OCI-LY7 (cell line): ENCODE measurements around the gene TREM2. TPM values are rescaled to one million over a fixed set of nuclear protein-coding genes. Genes with fewer than 3 reads are reported as not detected.

Experiments used
- BruUV-seq: library from RNA; stranded (reverse); fragments of 400-500 nt; replicated peaks from 2 replicates; lab custom pipeline; 2021; lab: Mats Ljungman, UMichigan
- CTCF ChIA-PET: fragments of 300-600 bp; sonication (Branson Sonifier 250); formaldehyde crosslinking; loops from one replicate; lab custom pipeline; 2022; ENCODE audit warnings: antibody characterized with exemption; ENCODE audit not compliant: unreplicated experiment; lab: Charles Lee
- POLR2A ChIA-PET: fragments of 300-600 bp; sonication (Branson Sonifier 250); formaldehyde crosslinking; loops from one replicate; lab custom pipeline; 2022; ENCODE audit warnings: antibody characterized with exemption; lab: Charles Lee
- DNase-seq: peaks from one replicate; pipeline ENCODE4 v3.0.0-alpha.2; 2015; ENCODE audit warnings: low spot score
- H2AFZ ChIP-seq: fragments of 200-600 bp; sonication (generic), shearing (Covaris generic); 2 replicates; pipeline ENCODE4 v1.6.1; 2014; ENCODE audit warnings: mild to moderate bottlenecking, antibody characterized with exemption, low read length, moderate library complexity
- H3K27ac ChIP-seq: fragments of 200-600 bp; sonication (generic); 2 replicates; pipeline ENCODE4 v1.5.1; 2014; ENCODE audit warnings: mixed run types, low read depth, mild to moderate bottlenecking, moderate library complexity, low read length, inconsistent platforms; ENCODE audit not compliant: poor library complexity, severe bottlenecking
- H3K36me3 ChIP-seq: fragments of 200-600 bp; sonication (generic); 2 replicates; pipeline ENCODE4 v1.6.1; 2014; ENCODE audit warnings: mild to moderate bottlenecking, antibody characterized with exemption, low read length, moderate library complexity, mixed read lengths; ENCODE audit not compliant: insufficient read depth
- H3K4me1 ChIP-seq: fragments of 200-600 bp; sonication (generic); 2 replicates; pipeline ENCODE4 v1.5.1; 2014; ENCODE audit warnings: mild to moderate bottlenecking, low read length; ENCODE audit not compliant: insufficient read depth, poor library complexity, severe bottlenecking
- H3K4me2 ChIP-seq: fragments of 200-600 bp; sonication (generic); 2 replicates; pipeline ENCODE4 v1.6.1; 2014; ENCODE audit warnings: mild to moderate bottlenecking, low read length
- H3K4me3 ChIP-seq: fragments of 200-600 bp; sonication (generic); 2 replicates; pipeline ENCODE4 v1.5.1; 2014; ENCODE audit warnings: mild to moderate bottlenecking, low read depth, low read length; ENCODE audit not compliant: poor library complexity, severe bottlenecking
- H3K79me2 ChIP-seq: fragments of 200-600 bp; sonication (generic); 2 replicates; pipeline ENCODE4 v1.6.1; 2016; ENCODE audit warnings: low read depth, mild to moderate bottlenecking, low read length, moderate library complexity, mixed read lengths; ENCODE audit not compliant: insufficient read depth
- H3K9me2 ChIP-seq: fragments of 200-600 bp; sonication (generic); 2 replicates; pipeline ENCODE4 v1.6.1; 2016; ENCODE audit warnings: mild to moderate bottlenecking, low read length, mixed read lengths; ENCODE audit not compliant: insufficient read depth
- H3K9me3 ChIP-seq: fragments of 200-600 bp; sonication (generic); 2 replicates; pipeline ENCODE4 v1.6.1; 2014; ENCODE audit warnings: mild to moderate bottlenecking, mixed run types, low read length, mixed read lengths
- H4K20me1 ChIP-seq: fragments of 200-600 bp; sonication (generic); 2 replicates; pipeline ENCODE4 v1.6.1; 2014; ENCODE audit warnings: mild to moderate bottlenecking, antibody characterized with exemption, low read length, moderate library complexity, mixed read lengths; ENCODE audit not compliant: insufficient read depth
- EZH2phosphoT487 ChIP-seq: fragments of 200-600 bp; sonication (generic); IDR thresholded peaks from 2 replicates; pipeline ENCODE4 v1.6.1; 2018; ENCODE audit warnings: low read depth, borderline replicate concordance, mild to moderate bottlenecking, mixed run types, antibody characterized with exemption, low read length, moderate library complexity, mixed read lengths
- intact Hi-C: fragments of 100-400 bp; cut with micrococcal nuclease; formaldehyde crosslinking; loops from one replicate; pipeline ENCODE4 v1.10.0; 2022; ENCODE audit not compliant: unreplicated experiment
- total RNA-seq, 2 experiments: library from RNA; depleted of rRNA in 1 of 2; stranded (reverse); fragments of >200 nt in 1 of 2; shearing (Covaris generic) in 1 of 2; gene quantifications; 2 replicates each; pipeline ENCODE4 v1.2.3, GENCODE V29; 2014 to 2022
- TF ChIP-seq, protein P1 (sequence below): fragments of 200-600 bp; sonication (generic); conservative IDR thresholded peaks from 2 replicates; pipeline ENCODE4 v1.5.1; 2014; ENCODE audit warnings: mild to moderate bottlenecking, antibody characterized with exemption, low read length, moderate library complexity, mixed read lengths

TREM2 gene
- total RNA-seq, 2 experiments from 2014 or later = not detected

DNA sequence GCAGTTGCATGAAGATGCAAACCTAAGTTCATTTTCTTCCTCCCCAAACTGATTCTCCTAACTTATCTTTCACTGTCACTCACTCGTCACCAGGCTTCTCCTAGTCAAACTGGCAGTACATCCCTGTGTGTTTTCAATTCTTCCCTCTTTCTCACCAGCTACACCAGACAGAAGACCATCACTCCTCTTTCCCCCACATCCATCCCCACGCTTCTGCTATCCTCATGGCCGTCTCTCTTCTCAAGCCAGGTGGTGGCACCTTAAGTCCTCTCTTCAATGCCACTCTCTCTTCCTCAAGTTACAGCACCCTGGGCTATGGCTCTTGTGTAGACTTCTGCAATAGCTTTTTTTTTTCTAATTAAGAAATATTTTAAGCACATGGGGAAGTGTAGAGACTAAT lies 14.4 kb upstream of the TREM2 start:
- POLR2A ChIA-PET = interaction anchor here (0.7 kb wide), 1 partner anchor 322 kb away, joined by 3 read pairs; no protein-coding TSS in a partner anchor
- no peaks in the 10 kb centered on the region for H3K36me3 ChIP-seq
- no peak overlapping the region for H3K4me3 ChIP-seq
- H3K4me2 ChIP-seq = no peak overlapping the region
- H3K9me2 ChIP-seq = no peaks in the 10 kb centered on the region
- intact Hi-C loops = no loop called here
- no peaks in the 10 kb centered on the region for H3K79me2 ChIP-seq
- no peaks in the 10 kb centered on the region for H3K9me3 ChIP-seq
- H2AFZ ChIP-seq = no peak overlapping the region
- DNase-seq = peak; percentile 9
- no peak overlapping the region for H3K27ac ChIP-seq
- no TSS peak for BruUV-seq
- H4K20me1 ChIP-seq = no peaks in the 10 kb centered on the region
- TF ChIP-seq, protein P1, sequence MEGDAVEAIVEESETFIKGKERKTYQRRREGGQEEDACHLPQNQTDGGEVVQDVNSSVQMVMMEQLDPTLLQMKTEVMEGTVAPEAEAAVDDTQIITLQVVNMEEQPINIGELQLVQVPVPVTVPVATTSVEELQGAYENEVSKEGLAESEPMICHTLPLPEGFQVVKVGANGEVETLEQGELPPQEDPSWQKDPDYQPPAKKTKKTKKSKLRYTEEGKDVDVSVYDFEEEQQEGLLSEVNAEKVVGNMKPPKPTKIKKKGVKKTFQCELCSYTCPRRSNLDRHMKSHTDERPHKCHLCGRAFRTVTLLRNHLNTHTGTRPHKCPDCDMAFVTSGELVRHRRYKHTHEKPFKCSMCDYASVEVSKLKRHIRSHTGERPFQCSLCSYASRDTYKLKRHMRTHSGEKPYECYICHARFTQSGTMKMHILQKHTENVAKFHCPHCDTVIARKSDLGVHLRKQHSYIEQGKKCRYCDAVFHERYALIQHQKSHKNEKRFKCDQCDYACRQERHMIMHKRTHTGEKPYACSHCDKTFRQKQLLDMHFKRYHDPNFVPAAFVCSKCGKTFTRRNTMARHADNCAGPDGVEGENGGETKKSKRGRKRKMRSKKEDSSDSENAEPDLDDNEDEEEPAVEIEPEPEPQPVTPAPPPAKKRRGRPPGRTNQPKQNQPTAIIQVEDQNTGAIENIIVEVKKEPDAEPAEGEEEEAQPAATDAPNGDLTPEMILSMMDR = 0 out of 2 replicates have a peak, but pooled peaks have one; percentile 9
- no peak for TF ChIP-seq EZH2phosphoT487
- CTCF ChIA-PET = no interaction called here
- peaks cover 16% of the 10 kb centered on the region for H3K4me1 ChIP-seq

DNA sequence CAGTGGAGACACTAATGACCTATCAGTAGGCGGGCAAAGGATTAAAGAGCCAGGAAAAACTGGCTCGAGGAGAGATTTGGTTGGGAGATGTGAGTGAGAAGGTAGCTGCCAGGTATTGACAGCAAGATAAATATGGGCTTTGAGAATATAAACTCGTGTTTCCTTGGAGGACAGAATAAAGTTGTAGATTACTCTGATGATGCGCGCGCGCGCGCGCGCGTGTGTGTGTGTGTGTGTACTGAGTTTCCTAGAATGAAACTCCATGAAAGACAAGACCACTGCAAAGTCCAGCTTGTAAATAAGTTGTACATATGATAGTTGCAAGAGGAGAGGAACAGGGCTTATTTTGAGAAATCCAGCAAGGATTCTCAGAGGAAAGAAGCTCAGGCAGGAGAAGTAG lies 13.3 kb upstream of the TREM2 start:
- Histone ChIP-seq H2AFZ (no peak overlapping the region), H3K4me1 (peaks cover 11% of the 10 kb centered on the region), H3K9me3 (no peaks in the 10 kb centered on the region), H3K4me3 (no peak overlapping the region), H3K36me3 (no peaks in the 10 kb centered on the region), H3K9me2 (no peaks in the 10 kb centered on the region), H4K20me1 (no peaks in the 10 kb centered on the region), H3K4me2 (no peak overlapping the region), H3K79me2 (no peaks in the 10 kb centered on the region), H3K27ac (no peak overlapping the region)
- CTCF ChIA-PET = no interaction called here
- DNase-seq = no peak
- BruUV-seq = no TSS peak
- POLR2A ChIA-PET = interaction anchor here (1.0 kb wide), 1 partner anchor 100 kb away, joined by 3 read pairs; no protein-coding TSS in a partner anchor
- TF ChIP-seq, protein P1 = no peak
- TF ChIP-seq EZH2phosphoT487 = no peak
- intact Hi-C loops = no loop called here

DNA sequence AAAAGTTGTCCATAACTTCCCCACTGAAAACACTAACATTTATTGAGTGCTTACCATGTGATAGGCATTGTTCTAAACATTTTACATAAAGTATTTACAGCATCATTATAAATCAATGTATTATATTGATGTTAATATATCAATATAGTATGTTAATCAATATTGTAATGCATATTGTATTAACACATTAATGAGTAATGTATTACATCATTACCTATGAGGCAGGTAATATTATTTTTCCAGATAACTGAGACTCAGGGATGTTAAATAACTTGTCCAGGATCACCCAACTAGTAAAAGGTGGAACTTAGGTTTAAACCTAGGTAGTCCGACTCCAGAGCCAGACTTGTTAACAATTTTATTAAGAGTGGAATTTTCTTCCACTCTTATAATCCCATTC lies 12.2 kb upstream of the TREM2 start:
- POLR2A ChIA-PET = interaction anchor here (1.3 kb wide), 1 partner anchor 99 kb away, joined by 3 read pairs; no protein-coding TSS in a partner anchor
- CTCF ChIA-PET = no interaction called here
- intact Hi-C loops = no loop called here
- H3K79me2 ChIP-seq = no peaks in the 10 kb centered on the region
- no peaks in the 10 kb centered on the region for H3K9me3 ChIP-seq
- no peak overlapping the region for H3K4me3 ChIP-seq
- H4K20me1 ChIP-seq = no peaks in the 10 kb centered on the region
- no peak overlapping the region for H2AFZ ChIP-seq
- H3K4me1 ChIP-seq = peaks cover 11% of the 10 kb centered on the region
- no peaks in the 10 kb centered on the region for H3K36me3 ChIP-seq
- TF ChIP-seq, protein P1 = no peak
- no peak for TF ChIP-seq EZH2phosphoT487
- no peak overlapping the region for H3K27ac ChIP-seq
- no peak overlapping the region for H3K4me2 ChIP-seq
- no peaks in the 10 kb centered on the region for H3K9me2 ChIP-seq
- no peak for DNase-seq
- BruUV-seq = no TSS peak
